HCT116 (cell line): ENCODE measurements around the gene SF3A2. TPM values are rescaled to one million over a fixed set of nuclear protein-coding genes. Genes with fewer than 3 reads are reported as not detected.

Experiments used
- ATAC-seq: fragments of 200-7000 bp; cut with Tn5 transposase; 2 replicates; pipeline ENCODE4 v1.9.1; 2020; ENCODE audit warnings: mild to moderate bottlenecking, moderate library complexity
- BruUV-seq: library from RNA; stranded (reverse); fragments of 400-500 nt; replicated peaks from 2 replicates; lab custom pipeline; 2021; lab: Mats Ljungman, UMichigan
- CTCF ChIA-PET: fragments of 300-600 bp; sonication (Branson Sonifier 250); formaldehyde crosslinking; loops from one replicate; lab custom pipeline; 2021; ENCODE audit warnings: antibody characterized with exemption; lab: Charles Lee
- POLR2A ChIA-PET: fragments of 300-600, 350-600 bp; sonication (Branson Sonifier 250); formaldehyde crosslinking; loops from one replicate; lab custom pipeline; 2021; ENCODE audit warnings: antibody characterized with exemption; lab: Charles Lee
- RAD21 ChIA-PET, 2 experiments: fragments of 300-600 bp; sonication (Branson Sonifier 250); formaldehyde crosslinking; loops; one replicate each; lab custom pipeline; 2023; ENCODE audit warnings: low total read pairs in 2 of 2; ENCODE audit not compliant: uncharacterized antibody in 2 of 2, unreplicated experiment in 2 of 2, low non-redundant PET in 1 of 2; lab: Charles Lee
- DNase-seq: peaks from one replicate; pipeline ENCODE4 v3.0.0-alpha.2; 2010; ENCODE audit warnings: low read depth, low spot score
- H2AFZ ChIP-seq: fragments of 200-600 bp; shearing (Covaris generic), sonication (generic); 2 replicates; pipeline ENCODE4 v1.6.1; 2017; ENCODE audit warnings: low read depth, mixed run types, mixed read lengths, antibody characterized with exemption, low read length; ENCODE audit not compliant: poor library complexity, severe bottlenecking
- H3K27ac ChIP-seq: 2 replicates; pipeline ENCODE4 v1.5.1; 2012; ENCODE audit warnings: low read depth, low read length
- H3K27me3 ChIP-seq: fragments of 200-600 bp; sonication (generic); 2 replicates; pipeline ENCODE4 v1.6.1; 2016; ENCODE audit warnings: mixed run types, low read length, mixed read lengths; ENCODE audit not compliant: insufficient read depth
- H3K36me3 ChIP-seq, 2 experiments: fragments of 200-500 bp in 1 of 2; fragments of 200-600 bp in 1 of 2; sonication (Bioruptor generic) in 1 of 2; sonication (generic) in 1 of 2; 2 replicates each; pipeline versions ENCODE4 v1.5.1 to v1.6.1; 2014 to 2016; ENCODE audit warnings: low read length in 2 of 2, inconsistent platforms in 1 of 2, mixed read lengths in 1 of 2, mixed run types in 1 of 2; ENCODE audit not compliant: insufficient read depth in 2 of 2, control insufficient read depth in 1 of 2
- H3K4me1 ChIP-seq, 2 experiments: fragments of 200-600 bp in 1 of 2; sonication (generic) in 1 of 2; 2 replicates each; pipeline versions ENCODE4 v1.5.1 to v1.6.1; 2012 to 2017; ENCODE audit warnings: low read length in 2 of 2, inconsistent platforms in 1 of 2, mild to moderate bottlenecking in 1 of 2, mixed read lengths in 1 of 2, mixed run types in 1 of 2, moderate library complexity in 1 of 2; ENCODE audit not compliant: insufficient read depth in 2 of 2, control insufficient read depth in 1 of 2
- H3K4me2 ChIP-seq: fragments of 200-600 bp; sonication (generic); 2 replicates; pipeline ENCODE4 v1.6.1; 2017; ENCODE audit warnings: mixed run types, low read length, mixed read lengths
- H3K4me3 ChIP-seq, 2 experiments: fragments of 200-600 bp in 1 of 2; sonication (generic) in 1 of 2; replicated peaks in 1 of 2; 2 replicates each; pipeline ENCODE4 v1.5.1; 2011 to 2016; ENCODE audit warnings: low read length in 2 of 2, control low read depth in 1 of 2, low read depth in 1 of 2, mild to moderate bottlenecking in 1 of 2, mixed read lengths in 1 of 2, mixed run types in 1 of 2
- H3K79me2 ChIP-seq: fragments of 200-600 bp; sonication (generic); 2 replicates; pipeline ENCODE4 v1.6.1; 2017; ENCODE audit warnings: mild to moderate bottlenecking, mixed run types, low read length, moderate library complexity, mixed read lengths; ENCODE audit not compliant: insufficient read depth
- H3K9ac ChIP-seq: fragments of 200-600 bp; sonication (generic); 2 replicates; pipeline ENCODE4 v1.6.1; 2016; ENCODE audit warnings: low read length, mixed read lengths
- H3K9me2 ChIP-seq: fragments of 200-600 bp; sonication (generic), shearing (Covaris generic); 2 replicates; pipeline ENCODE4 v1.6.1; 2017; ENCODE audit warnings: mixed run types, mild to moderate bottlenecking, moderate library complexity; ENCODE audit not compliant: insufficient read depth
- H3K9me3 ChIP-seq, 2 experiments: fragments of 200-500 bp in 1 of 2; fragments of 200-600 bp in 1 of 2; sonication (Bioruptor generic) in 1 of 2; sonication (generic) in 1 of 2; 2 replicates each; pipeline ENCODE4 v1.6.1; 2014 to 2017; ENCODE audit warnings: low read length in 2 of 2, mixed read lengths in 2 of 2, inconsistent platforms in 1 of 2, low read depth in 1 of 2, mild to moderate bottlenecking in 1 of 2, mixed run types in 1 of 2, moderate library complexity in 1 of 2; ENCODE audit not compliant: control insufficient read depth in 1 of 2, insufficient read depth in 1 of 2
- H4K20me1 ChIP-seq: fragments of 200-600 bp; sonication (generic), shearing (Covaris generic); 2 replicates; pipeline ENCODE4 v1.6.1; 2017; ENCODE audit warnings: mixed run types, mild to moderate bottlenecking, moderate library complexity; ENCODE audit not compliant: insufficient read depth
- CEBPB ChIP-seq: IDR thresholded peaks from 2 replicates; pipeline ENCODE4 v1.6.1; 2012; ENCODE audit warnings: low read depth
- EGR1 ChIP-seq: IDR thresholded peaks from 2 replicates; pipeline ENCODE4 v1.6.1; 2012; ENCODE audit warnings: low read depth
- ELF1 ChIP-seq: IDR thresholded peaks from 2 replicates; pipeline ENCODE4 v1.6.1; 2012; ENCODE audit warnings: low read depth, borderline replicate concordance
- EZH2 ChIP-seq: fragments of 200-600 bp; sonication (generic); IDR thresholded peaks from 2 replicates; pipeline ENCODE4 v1.6.1; 2017; ENCODE audit warnings: antibody characterized with exemption, mixed run types
- EZH2phosphoT487 ChIP-seq: fragments of 200-600 bp; IDR thresholded peaks from 2 replicates; pipeline ENCODE4 v1.6.1; 2018; ENCODE audit warnings: antibody characterized with exemption, borderline replicate concordance
- FOSL1 ChIP-seq: IDR thresholded peaks from 2 replicates; pipeline ENCODE4 v1.6.1; 2012; ENCODE audit warnings: low read depth
- POLR2A ChIP-seq: IDR thresholded peaks from 2 replicates; pipeline ENCODE4 v1.7.0; 2011; ENCODE audit warnings: borderline replicate concordance; ENCODE audit not compliant: insufficient read depth, insufficient read length; ENCODE audit errors: extremely low read depth
- SIN3A ChIP-seq: IDR thresholded peaks from 2 replicates; pipeline ENCODE4 v1.6.1; 2012; ENCODE audit warnings: low read depth
- SP1 ChIP-seq: IDR thresholded peaks from 2 replicates; pipeline ENCODE4 v1.6.1; 2012; ENCODE audit warnings: low read depth
- TCF7L2 ChIP-seq: IDR thresholded peaks from 2 replicates; pipeline ENCODE4 v1.7.0; 2011; ENCODE audit warnings: borderline replicate concordance, inconsistent platforms; ENCODE audit not compliant: insufficient read depth, insufficient read length; ENCODE audit errors: extremely low read depth
- ZFX ChIP-seq: fragments of 450-650 bp; IDR thresholded peaks from 2 replicates; pipeline ENCODE4 v1.6.1; 2017
- ZNF274 ChIP-seq: fragments of 200-500 bp; sonication (Bioruptor generic); IDR thresholded peaks from 2 replicates; pipeline ENCODE4 v1.6.1; 2014; ENCODE audit warnings: mild to moderate bottlenecking, low read depth, low read length, inconsistent platforms
- intact Hi-C: fragments of 100-400 bp; cut with micrococcal nuclease; formaldehyde crosslinking; loops from 2 replicates; pipeline ENCODE4 v1.10.0; 2022
- total RNA-seq: library from RNA; stranded (reverse); gene quantifications from one replicate; pipeline ENCODE4 v1.2.1, GENCODE V29; 2021; ENCODE audit not compliant: unreplicated experiment
- TF ChIP-seq, protein P1 (sequence below): IDR thresholded peaks from 2 replicates; pipeline ENCODE4 v1.6.1; 2012; ENCODE audit warnings: low read depth

The SF3A2 gene
- total RNA-seq, 1 experiment from 2014 or later = 166 TPM

DNA sequence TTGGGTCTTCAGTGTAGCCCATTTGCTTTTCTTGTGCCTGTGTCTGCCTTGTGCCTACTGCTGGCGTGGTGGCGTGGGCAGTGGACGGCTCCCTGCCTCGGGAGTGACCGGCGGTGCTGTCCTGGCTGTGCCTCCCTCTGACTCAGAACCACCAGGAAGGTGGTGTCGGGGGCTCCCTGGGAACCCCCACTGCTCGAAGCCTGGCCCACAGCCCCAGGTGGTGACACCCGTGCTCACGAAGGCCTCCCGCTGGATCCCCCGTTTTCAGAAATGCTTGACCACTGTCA lies 7.4 kb downstream of the SF3A2 start:
- intact Hi-C loops = loop anchor here (2.0 kb wide), 1 partner anchor 15 kb away; no protein-coding TSS in a partner anchor
- DNase-seq (no peak), ATAC-seq (no peak)
- no peak overlapping the region for H2AFZ ChIP-seq
- POLR2A ChIA-PET = no interaction called here
- H3K9me2 ChIP-seq = no peaks in the 10 kb centered on the region
- H3K4me1 ChIP-seq = peaks cover 0 to 21% of the 10 kb centered on the region in 2 experiments; a peak in 3 of 4 replicates
- RAD21 ChIA-PET = no interaction called here
- CTCF ChIA-PET = no interaction called here
- peaks cover 29% of the 10 kb centered on the region; the same call in 1 of the 2 replicates for H4K20me1 ChIP-seq
- peaks cover 46 to 86% of the 10 kb centered on the region in 2 experiments for H3K36me3 ChIP-seq
- no peak overlapping the region for H3K27ac ChIP-seq
- no peak overlapping the region for H3K4me3 ChIP-seq
- H3K79me2 ChIP-seq = peaks cover 73% of the 10 kb centered on the region
- H3K4me2 ChIP-seq = no peak overlapping the region
- BruUV-seq = no TSS peak
- no peak for TF ChIP-seq EZH2
- no peak for TF ChIP-seq CEBPB
- TF ChIP-seq POLR2A = no peak
- no peaks in the 10 kb centered on the region for H3K27me3 ChIP-seq
- H3K9me3 ChIP-seq = no peaks in the 10 kb centered on the region
- H3K9ac ChIP-seq = no peak overlapping the region

DNA sequence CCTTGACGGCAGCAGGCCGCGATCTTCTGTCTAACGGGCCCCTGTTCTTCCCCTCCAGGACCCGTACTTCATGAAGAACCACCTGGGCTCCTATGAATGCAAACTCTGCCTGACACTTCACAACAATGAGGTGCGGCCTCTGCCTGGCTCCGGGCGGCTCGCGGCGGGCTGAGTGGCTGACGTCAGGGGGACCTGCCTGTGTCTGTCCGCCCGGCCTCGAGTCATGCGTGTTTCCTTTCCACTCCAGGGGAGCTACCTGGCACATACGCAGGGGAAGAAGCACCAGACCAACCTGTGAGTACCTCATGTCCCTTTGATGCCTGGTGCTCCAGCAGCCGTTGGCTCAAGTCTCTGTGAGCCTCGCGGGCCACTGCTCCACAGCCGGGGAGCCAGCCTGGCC lies 7.9 kb downstream of the SF3A2 start:
- BruUV-seq = no TSS peak
- no peaks in the 10 kb centered on the region for H3K27me3 ChIP-seq
- H2AFZ ChIP-seq = no peak overlapping the region
- H3K4me1 ChIP-seq = peaks cover 0 to 17% of the 10 kb centered on the region in 2 experiments; a peak in 2 of 4 replicates
- intact Hi-C loops = loop anchor here (2.0 kb wide), 1 partner anchor 14 kb away; no protein-coding TSS in a partner anchor
- H3K36me3 ChIP-seq = peaks cover 44 to 82% of the 10 kb centered on the region in 2 experiments
- TF ChIP-seq ZNF274 = no peak
- no peak for TF ChIP-seq FOSL1
- TF ChIP-seq SP1 = no peak
- TF ChIP-seq EGR1 = no peak
- no peak for TF ChIP-seq EZH2phosphoT487
- TF ChIP-seq CEBPB = no peak
- no peak for TF ChIP-seq ELF1
- TF ChIP-seq SIN3A = no peak
- no peak for TF ChIP-seq TCF7L2
- TF ChIP-seq, protein P1, sequence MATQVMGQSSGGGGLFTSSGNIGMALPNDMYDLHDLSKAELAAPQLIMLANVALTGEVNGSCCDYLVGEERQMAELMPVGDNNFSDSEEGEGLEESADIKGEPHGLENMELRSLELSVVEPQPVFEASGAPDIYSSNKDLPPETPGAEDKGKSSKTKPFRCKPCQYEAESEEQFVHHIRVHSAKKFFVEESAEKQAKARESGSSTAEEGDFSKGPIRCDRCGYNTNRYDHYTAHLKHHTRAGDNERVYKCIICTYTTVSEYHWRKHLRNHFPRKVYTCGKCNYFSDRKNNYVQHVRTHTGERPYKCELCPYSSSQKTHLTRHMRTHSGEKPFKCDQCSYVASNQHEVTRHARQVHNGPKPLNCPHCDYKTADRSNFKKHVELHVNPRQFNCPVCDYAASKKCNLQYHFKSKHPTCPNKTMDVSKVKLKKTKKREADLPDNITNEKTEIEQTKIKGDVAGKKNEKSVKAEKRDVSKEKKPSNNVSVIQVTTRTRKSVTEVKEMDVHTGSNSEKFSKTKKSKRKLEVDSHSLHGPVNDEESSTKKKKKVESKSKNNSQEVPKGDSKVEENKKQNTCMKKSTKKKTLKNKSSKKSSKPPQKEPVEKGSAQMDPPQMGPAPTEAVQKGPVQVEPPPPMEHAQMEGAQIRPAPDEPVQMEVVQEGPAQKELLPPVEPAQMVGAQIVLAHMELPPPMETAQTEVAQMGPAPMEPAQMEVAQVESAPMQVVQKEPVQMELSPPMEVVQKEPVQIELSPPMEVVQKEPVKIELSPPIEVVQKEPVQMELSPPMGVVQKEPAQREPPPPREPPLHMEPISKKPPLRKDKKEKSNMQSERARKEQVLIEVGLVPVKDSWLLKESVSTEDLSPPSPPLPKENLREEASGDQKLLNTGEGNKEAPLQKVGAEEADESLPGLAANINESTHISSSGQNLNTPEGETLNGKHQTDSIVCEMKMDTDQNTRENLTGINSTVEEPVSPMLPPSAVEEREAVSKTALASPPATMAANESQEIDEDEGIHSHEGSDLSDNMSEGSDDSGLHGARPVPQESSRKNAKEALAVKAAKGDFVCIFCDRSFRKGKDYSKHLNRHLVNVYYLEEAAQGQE = no peak
- no peak for TF ChIP-seq ZFX
- TF ChIP-seq EZH2 = no peak
- H3K9ac ChIP-seq = no peak overlapping the region
- POLR2A ChIA-PET = no interaction called here
- DNase-seq (no peak), ATAC-seq (no peak)
- H4K20me1 ChIP-seq = peaks cover 25% of the 10 kb centered on the region; the same call in 1 of the 2 replicates
- H3K9me2 ChIP-seq = no peaks in the 10 kb centered on the region
- no peak overlapping the region for H3K27ac ChIP-seq
- peaks cover 69% of the 10 kb centered on the region for H3K79me2 ChIP-seq
- H3K4me3 ChIP-seq = no peak overlapping the region
- RAD21 ChIA-PET = no interaction called here
- no peak overlapping the region for H3K4me2 ChIP-seq
- H3K9me3 ChIP-seq = no peaks in the 10 kb centered on the region
- CTCF ChIA-PET = no interaction called here
